HG02884 (cell line): Measurements from ENCODE around the gene C5orf15.
"Not testable (repeated sequence)": the region's sequence is repeated elsewhere in the genome, so short reads cannot be mapped to it uniquely, and the experiment has no call there.

Source experiments
- ATAC-seq: cut with Tn5 transposase; IDR thresholded peaks from one replicate; pipeline ENCODE4 v1.9.1; 2021; ENCODE audit warnings: mild to moderate bottlenecking, moderate library complexity; ENCODE audit not compliant: unreplicated experiment

The C5orf15 gene

GRCh38 chr5:133994297-133994989, 26.0 kb upstream of the C5orf15 start:
- no peak for ATAC-seq

DNA sequence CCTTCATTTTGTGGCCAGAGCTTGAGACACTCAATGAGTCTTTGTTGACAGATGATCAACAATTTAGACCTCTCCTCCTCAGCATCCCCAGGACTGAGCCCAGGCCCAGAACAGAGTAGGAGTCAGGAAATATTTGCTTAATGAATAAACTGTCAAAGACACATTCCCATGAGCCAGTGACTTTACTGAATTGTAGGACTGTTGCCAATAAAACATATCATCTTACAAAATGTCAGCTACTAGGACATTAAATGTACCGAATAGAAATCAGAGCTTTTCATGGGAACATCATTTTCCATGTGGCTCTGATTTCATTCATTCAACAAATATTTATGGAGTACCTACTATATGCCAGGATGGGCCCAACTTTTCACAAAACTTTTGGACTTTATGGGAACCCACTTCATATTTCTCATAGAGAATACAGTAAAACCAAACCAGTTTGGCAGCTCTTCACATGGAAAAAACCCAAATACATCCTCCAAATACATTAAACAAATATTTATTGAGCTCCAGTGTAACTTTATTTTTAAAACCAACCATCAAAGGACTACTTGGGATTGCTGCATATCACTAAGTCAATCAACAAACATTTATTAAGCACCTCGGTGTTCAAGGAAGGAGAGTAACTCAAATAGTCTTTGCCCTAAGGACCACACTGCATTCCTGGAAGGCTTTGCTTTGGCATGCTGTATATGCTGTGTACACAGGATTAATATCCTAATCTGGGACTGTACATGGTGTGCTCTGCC, 24.9 kb upstream of the C5orf15 start:
- ATAC-seq = no peak

- no peak for ATAC-seq
Measured at GRCh38 chr5:133992429-133993155, 24.2 kb upstream of the C5orf15 start.

GRCh38 chr5:133991171-133991910, 22.9 kb upstream of the C5orf15 start:
- ATAC-seq = no peak

DNA sequence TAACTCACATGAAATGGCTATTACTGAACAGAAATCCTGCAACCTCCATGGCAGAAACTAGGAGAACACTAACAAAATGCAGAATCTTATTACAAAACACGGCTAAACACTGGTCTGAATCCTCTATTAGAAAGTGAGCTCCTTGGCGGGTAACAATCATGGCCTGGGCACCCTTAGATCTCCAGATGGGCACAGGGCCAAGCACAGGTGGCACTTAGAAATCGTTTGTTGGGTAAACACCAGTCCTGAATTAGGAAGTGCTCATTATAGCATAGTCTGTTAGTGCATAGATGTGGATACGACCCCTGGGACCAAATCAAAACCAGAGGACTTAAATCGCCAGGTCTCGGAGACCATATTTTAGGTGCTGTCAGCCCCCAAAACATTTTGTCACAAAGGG, 22.0 kb upstream of the C5orf15 start:
- no peak for ATAC-seq

DNA sequence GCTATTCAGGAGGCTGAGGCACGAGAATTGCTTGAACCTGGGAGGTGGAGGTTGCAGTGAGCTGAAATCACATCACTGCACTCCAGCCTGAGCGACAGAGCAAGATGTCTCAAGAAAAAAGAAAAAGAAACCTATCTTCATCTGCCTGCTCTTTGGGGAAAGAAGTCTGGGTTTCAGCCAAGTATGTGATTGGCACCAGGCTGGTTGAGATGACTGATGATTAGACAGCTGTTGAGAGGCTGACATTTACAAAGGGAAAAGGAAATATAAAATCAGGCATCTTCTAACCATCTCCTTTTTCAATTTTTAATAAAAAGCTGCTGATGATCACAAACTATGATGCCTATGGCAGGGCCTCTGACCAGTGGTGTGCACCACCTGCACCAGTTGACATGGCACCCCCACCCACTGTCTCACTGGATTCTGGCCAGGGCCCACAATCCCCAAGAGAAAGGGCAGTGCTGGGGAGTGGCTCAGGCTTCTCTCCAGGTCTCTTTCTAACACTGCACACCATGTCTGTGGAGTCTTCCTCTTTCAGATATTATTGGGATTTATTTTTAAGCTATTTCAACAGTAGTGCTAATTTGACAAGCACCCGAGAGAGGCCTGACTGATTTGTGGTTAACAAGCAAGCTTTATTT, 17.2 kb upstream of the C5orf15 start:
- no peak for ATAC-seq

DNA sequence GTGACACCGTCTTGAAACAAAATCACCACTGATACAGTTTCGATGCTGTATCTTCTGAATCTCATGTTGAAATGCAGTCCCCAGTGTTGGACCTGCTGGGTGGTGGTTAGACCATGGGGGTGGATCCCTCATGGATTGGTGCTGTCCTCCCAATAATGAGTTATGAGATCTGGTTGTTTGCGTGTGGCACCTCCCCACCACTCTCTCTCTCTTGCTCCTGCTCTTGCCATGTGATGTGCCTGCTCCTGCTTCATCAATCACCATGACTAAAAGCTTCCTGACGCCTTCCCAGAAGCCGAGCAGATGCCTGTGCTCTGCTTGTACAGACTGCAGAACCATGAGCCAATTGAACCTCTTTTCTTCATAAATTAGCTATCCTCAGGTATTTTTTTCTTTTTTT, 15.2 kb upstream of the C5orf15 start:
- no peak for ATAC-seq

GRCh38 chr5:133981714-133982113, 13.3 kb upstream of the C5orf15 start:
- ATAC-seq = no peak

DNA sequence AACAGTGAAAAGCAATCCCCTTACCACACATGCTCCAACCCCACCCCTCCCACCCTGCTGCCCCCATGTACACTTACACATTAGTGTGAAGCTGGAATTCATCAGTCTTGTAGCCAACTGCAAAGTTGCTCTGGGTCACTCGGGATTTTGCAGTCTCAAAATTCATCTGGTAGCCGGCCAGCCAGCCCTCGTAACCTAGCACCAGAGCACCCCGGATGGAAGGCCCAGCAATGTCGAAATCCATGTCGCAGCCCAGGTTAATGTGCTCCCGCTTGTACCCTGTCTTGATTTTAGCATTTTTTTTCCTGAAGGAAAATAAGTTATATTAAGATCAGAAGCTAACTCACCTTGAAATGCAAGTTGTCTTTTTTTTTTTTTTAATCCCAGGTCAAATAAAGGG, 12.2 kb upstream of the C5orf15 start:
- no peak for ATAC-seq

GRCh38 chr5:133978943-133979342, 10.5 kb upstream of the C5orf15 start:
- no peak for ATAC-seq

GRCh38 chr5:133977858-133978257, 9.4 kb upstream of the C5orf15 start:
- no peak for ATAC-seq

GRCh38 chr5:133977161-133977787, 8.8 kb upstream of the C5orf15 start:
- ATAC-seq = peak; percentile 48

GRCh38 chr5:133975546-133975945, 7.1 kb upstream of the C5orf15 start:
- not testable (repeated sequence) for ATAC-seq

GRCh38 chr5:133974142-133974541, 5.7 kb upstream of the C5orf15 start:
- ATAC-seq = no peak

DNA sequence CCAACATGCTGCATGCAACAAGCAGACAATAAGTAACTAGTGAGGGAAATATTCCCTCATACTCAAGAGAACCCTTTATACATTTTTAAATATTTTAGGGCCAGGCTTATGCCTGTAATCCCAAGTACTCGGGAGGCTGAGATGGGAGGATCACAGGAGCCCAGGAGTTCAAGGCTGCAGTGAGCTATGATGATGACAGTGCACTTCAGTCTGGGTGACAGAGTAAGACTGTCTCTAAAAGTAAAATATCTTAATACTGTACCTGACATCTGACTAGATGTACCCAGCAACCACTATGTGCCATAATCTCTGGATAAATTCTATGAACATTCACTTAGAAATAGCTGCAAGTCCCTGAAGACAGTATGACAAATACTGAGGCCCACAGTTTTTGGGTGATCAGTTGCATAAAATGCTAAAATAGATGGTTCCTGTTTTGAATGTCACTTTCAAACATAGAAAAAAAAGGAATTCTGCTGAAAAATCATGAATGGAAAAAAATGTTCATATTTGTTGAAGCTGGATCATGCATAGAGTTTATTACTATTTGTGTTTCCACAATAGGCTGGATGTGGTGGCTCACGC, 2.0 kb upstream of the C5orf15 start:
- no peak for ATAC-seq

DNA sequence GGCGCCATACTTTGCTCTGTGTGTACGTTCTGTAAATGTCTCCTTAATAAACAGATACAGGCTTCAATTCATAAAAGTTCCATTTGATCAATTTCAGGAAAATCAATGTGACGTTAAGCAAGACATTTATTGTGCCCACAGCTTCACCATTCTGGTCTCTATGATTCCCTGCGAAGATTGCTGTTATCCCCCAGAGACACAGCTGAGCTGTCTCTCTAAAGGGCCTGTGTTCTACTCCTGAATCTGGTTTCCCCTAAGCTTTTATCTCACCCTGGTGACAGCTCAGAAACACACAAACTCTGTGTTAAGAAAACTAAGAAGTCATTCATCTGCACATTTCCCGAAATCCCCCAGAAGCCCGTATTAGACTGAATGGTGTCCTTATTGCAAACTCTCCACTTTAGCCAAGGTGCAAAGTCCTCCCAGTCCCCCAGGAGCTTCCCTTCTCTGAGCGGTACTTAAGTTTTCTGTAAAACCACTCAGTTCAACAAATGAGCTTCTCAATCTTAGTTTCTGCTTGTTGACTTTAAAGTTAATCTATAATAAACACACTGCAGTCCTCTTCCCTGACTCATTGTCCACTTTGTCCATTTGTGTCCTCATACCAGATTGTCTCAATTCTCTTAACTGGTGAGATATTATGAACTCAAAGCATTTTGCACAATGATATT, 1.4 kb upstream of the C5orf15 start:
- ATAC-seq = no peak

- no peak for ATAC-seq
Measured at GRCh38 chr5:133967698-133968203, 674 bp downstream of the C5orf15 start.

- no peak for ATAC-seq
Measured at GRCh38 chr5:133967124-133967523, 1.3 kb downstream of the C5orf15 start.

DNA sequence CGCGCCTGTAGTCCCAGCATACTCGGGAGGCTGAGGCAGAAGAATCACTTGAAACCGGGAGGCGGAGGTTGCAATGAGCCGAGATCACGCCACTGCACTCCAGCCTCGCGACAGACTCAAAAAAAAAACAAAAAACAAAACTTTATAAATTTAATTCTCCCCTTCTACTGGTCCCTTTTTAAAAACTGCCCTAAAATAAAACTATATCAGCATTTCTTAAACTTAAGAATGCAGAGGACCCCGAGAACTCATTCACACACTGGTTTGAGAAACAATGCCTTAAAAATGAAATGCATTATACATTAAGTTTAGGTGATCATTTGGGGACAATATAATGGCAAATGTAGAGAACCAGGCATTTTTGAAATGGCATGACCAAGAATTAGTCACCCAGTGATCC, 2.3 kb downstream of the C5orf15 start:
- ATAC-seq = no peak
